Activated naive CD4-positive, alpha-beta T cell treated with anti-CD3 and anti-CD28 coated beads, Interleukin-2, amount 50 U/mL, for 16 hours (primary cell): ENCODE data around the gene CCL27.
"Not testable (repeated sequence)": the region's sequence is repeated elsewhere in the genome, so short reads cannot be mapped to it uniquely, and the experiment has no call there.

Source experiments
- DNase-seq: peaks from one replicate; pipeline ENCODE4 v3.0.0-alpha.2; 2020

Gene CCL27

DNA sequence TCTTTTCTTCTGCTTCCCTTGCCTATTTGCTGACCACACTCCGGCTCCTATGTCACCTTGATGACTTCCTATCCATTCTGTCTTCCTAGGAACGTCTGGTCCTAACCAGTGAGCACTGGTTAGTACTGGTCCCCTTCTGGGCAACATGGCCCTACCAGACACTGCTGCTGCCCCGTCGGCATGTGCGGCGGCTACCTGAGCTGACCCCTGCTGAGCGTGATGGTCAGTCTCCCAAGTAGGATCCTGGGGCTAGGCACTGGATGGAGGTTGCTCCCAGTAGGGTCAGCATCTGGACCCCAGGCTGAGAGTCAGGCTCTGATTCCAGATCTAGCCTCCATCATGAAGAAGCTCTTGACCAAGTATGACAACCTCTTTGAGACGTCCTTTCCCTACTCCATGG is 13.8 kb downstream of the CCL27 start:
- no peak for DNase-seq

DNA sequence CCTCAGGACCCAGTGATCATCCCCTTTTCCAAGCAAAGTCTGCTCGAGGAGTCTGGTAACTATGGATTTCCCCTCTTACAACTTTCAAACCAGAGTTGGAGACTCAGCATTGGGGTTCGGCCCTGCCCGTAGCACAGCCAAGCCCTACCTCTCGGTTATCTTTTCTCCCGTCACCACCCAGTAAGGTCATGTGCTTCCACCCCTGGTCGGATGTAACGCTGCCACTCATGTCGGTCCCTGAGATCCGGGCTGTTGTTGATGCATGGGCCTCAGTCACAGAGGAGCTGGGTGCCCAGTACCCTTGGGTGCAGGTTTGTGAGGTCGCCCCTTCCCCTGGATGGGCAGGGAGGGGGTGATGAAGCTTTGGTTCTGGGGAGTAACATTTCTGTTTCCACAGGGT is 14.8 kb downstream of the CCL27 start:
- DNase-seq = no peak

DNA sequence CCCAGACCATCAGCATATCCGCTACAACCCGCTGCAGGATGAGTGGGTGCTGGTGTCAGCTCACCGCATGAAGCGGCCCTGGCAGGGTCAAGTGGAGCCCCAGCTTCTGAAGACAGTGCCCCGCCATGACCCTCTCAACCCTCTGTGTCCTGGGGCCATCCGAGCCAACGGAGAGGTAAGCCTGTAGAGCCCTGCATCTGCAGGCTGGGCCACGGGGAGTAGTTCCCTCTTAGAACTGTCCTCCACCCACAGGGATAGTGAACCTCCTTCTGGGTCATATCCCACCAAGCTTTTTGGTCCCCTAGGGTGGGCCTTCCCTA is 15.4 kb downstream of the CCL27 start:
- no peak for DNase-seq

DNA sequence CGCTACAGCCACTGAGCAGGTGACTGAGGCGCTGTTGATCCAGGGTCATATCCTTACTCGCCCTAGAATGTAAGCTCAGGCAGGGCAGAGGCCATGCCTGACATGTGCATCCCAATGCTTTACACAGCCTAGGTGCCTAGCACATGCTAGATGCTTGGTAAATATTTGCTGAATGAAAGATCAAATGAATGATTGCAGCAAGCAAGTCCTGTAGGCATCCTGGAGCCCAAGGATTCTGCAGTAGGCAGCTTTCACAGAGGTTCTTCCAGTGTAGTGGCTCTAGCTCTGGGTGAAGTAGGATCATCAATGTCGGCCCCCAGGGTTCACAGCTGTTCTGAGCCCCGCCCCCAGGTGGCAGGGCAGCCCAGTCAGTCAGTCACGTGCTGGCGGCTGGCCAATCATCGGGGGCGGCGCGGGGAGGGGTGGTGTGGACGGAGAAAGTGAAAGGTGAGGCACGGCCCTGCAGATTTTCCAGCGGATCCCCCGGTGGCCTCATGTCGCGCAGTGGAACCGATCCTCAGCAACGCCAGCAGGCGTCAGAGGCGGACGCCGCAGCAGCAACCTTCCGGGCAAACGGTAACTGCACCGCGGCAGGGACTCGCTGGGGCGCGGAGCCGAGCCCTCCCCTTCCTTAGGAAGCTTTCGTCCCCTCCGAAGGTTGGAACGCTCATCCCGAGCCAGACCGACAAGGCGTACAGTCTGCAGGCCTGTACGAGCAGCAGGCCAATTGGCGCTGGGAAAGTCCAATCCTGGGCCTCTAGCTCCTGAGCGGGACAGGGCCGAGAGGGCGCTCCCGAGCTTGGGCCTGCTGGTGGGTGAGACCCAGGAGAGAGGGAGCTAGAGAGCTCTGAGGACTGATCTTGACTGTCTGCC is 16.0 kb downstream of the CCL27 start, which contains the start of gene GALT:
TSS of gene GALT (plus strand) at position 465 of the 873 bp plus-strand sequence. CDS start at position 495, 30 bp downstream.
- peak; percentile 98 for DNase-seq

DNA sequence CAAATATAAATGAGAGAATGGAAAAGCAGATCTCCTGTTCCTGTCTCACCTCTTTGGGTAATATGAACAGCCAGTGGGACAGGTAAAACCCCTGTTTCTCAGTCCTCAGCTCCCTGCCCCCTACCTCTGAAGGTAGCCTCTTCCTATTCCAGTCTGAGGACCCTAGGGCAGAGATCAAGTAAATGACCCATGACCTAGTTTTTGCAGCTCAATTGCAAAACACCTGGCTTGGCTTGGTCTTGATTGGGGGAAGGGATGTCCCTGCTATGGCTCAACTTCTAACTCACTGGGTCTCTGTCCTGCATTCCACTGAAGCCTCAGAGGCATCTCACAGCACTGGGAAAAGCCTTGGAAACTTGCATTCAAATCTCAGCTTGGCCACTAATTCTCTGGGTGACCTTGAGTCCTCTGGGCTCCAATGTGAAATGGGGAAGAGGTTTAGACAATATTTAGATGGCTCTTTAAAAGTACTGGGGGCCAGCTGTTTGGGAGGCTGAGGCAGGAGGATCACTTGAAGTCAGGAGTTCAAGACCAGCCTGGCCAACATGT is 17.6 kb downstream of the CCL27 start:
- DNase-seq = no peak

DNA sequence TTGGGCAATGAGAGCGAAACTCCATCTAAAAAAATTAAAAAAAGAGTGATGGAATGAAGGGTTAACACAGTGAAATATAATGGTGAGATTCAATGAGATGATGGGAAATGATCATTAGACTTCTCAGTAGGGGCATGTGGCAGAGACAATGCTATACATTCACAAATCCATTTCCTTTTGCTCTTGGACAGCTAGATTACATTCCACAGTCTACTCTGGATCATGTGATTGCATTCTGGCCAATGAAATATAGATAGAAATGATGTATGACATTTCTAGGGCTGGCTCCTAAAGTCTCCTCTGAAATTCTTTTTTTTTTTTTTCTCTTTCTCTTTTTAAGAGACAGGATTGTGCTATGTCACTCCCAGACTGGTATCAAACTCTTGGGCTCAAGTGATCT is 19.8 kb downstream of the CCL27 start:
- no peak for DNase-seq

DNA sequence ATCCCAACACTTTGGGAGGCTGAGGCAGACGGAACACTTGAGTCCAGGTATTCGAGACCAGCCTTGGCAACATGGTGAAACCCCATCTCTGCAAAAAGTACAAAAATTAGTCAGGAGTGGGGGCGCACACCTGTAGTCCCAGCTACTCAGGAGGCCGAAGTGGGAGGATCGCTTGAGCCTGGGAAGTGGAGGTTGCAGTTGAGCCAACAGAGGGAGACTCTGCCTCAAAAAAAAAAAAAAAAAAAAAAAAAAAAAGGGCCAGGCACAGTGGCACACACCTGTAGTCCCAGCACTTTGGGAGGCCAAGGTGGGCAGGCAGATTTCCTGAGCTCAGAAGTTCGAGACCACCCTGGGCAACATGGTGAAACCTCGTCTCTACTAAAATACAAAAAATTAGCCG is 23.1 kb downstream of the CCL27 start:
- not testable (repeated sequence) for DNase-seq

DNA sequence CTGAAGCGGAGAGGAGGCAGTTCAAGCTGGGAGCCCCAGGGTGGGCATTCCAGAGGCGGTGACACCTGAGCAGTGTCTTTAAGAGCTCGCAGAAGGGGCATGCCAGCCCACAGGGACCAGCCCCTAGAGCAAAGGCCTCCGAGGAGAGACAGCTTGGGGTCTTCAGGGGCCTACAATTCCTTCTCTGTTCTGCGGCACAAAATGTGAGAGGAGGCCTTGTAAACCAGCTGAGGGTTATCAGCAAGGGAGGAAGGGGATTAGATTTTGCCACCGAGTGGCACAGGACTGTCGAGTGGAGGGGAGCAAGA is 24.4 kb downstream of the CCL27 start:
- no peak for DNase-seq

DNA sequence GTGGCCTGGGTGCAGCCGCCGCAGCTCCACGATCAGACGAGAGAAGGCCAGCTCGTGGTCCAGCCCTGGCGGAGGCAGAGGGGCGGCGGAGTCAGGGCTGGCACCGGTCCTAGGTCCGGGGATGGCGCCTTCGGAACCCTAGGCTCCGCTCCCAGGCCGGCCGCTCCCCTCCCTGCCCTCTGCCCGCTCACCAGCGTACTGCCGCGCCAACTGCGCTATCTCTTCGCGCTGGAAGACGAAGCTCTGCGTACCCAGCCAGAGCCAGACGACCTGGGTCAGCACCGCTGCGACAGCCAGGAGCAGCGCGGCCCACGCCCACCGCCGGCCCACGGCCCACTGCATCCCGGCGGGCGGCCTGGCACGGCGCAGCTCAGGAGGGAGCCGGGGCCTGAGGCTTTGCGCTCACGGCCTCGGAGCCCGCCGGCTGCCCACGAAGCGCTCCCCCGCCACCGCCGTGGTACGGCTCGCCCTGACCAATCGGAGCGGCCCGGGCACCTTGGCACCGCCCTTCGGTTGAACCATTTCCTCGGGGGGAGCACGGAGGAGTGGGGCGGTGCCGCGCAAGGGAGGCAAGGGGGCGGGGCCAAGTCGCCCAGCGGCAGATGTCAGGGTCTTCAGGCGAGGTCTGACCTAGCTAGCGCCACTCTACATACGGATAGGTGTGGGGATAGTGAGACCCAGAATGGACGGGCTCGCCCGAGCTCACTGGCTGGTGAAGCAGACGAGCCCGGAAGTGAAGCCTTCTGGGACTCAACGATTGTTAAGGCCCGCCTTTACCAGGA is 24.9 kb downstream of the CCL27 start, which contains the start of gene SIGMAR1:
TSS of gene SIGMAR1 (minus strand) at position 432 of the 782 bp plus-strand sequence. CDS start at position 342, 90 bp downstream.
- peak; percentile 94 for DNase-seq

DNA sequence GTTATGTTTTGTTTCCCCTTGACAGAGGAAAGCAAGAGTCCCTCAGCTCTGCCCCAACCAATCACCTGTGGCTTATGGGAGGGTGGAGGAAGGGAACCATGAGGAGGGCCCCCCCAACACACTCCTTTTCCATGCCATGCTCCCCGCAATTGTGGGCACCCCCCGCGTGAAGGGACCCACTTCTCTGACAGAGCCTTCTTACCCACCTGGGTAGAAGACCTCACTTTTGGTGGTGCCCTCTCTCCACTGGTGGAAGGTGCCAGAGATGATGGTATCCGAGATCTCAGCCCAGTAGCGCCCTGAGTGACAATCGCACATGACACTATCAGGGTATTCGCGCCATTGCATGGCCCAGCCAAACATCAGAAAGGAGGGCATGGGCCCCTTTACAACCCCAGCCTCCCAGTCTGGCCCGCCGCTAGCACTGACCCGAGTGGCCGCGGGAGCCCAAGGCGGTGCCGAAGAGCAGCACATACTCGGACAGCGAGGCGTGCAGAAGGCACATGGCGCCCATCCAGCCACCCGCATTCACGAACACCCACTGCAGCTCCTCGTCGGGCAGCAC is 25.6 kb downstream of the CCL27 start:
- peak; percentile 55 for DNase-seq

DNA sequence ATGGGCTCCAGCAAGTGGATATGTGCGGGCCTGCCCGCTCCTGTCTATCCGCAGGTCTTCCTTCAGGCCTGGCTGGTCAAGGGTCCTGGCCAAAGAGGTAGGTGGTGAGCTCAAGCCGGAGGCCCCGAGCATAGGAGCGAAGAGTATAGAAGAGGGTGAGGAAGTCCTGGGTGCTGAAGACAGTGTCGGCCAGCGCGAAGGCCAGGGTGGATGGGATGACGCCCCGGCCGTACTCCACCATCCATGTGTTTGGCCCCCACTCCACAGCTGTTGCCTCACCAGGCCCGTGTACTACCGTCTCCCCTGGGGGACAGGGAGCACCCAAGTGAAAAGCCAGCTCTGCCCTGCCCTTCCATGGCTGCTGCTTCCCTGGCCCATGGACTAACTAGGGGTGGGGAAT is 26.9 kb downstream of the CCL27 start:
- no peak for DNase-seq

DNA sequence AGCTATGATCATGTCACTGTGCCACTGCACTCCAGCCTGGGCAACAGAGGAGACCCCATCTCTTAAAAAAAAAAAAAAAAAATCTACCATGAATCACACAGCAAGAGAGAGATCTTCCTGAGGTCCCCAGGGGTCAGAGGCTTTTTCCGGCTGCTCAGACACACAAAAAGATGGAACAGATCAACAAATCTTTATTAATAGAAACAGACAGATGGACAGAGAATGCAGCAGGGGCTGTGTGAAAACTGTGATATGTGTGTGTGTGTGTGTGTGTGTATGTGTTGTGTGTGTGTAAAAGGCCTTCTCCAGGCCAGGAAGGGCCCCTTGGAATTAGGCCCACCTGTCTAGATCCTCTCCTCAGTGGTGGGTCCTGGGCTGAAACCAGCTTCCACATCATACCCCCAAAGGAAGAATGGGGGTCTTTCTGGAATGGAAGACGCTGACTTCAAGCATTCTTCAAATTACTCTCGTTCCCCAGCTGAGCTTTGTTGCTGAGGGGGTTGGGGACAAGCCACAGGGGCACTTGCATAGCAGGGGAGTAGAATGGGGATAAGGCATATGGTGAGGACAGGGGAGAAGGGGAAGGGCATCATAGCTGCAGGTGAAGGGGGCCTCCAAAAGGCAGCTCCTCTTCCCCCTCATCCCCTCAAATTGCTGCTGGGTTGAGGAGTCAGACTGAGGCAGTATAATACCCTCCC is 27.8 kb downstream of the CCL27 start:
- DNase-seq = no peak

DNA sequence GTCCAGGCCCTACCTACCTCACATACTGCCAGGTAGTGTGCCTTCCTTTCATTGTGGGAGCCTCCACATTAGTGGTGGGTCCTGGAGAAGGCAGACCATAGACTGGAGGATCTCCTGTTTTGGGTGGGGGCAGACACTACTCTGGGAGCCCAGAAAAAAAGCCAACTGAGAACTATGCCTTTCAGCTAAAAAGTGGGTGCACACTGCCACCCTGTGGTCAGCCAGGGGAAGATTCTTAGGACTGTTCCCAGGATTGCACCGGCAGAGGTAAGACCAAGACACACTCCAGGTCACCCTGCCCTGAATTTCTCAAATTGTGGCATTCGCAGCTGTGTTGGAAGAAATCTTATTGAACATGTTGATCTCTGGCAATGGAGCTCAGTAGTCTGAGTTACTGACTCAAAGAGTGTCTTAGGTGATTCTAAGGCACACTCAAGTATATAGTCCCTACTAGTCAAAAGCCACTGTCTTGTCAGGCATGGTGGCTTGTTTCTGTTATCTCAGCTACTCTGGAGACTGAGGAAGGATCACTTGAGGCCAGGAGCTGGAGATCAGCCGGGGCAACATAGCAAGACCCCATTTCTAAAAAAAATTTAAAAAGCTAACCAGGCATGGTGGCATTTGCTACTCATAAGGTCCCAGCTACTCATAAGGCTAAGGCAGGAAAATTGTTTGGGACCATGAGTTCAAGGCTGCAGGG is 28.5 kb downstream of the CCL27 start:
- peak; percentile 76 for DNase-seq

DNA sequence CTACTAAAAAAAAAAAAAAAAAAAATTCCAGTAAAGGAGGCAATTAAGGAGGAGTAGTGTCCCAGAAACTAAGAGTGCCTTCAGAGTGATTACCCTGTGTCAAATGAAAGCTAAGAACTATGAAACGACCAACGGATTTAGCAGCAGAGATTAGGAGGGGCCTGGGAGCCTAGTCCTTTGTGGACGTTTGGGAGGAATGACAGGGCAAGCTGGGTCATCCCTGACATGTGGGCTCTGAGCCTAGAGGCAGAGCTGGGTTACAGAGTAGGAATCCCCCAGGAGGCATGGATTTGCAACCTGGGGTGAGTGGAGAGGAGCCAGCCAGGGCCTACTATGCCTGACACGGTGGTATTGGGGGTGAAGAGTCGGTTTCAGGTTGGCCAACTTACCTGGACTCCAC is 29.3 kb downstream of the CCL27 start:
- no peak for DNase-seq

DNA sequence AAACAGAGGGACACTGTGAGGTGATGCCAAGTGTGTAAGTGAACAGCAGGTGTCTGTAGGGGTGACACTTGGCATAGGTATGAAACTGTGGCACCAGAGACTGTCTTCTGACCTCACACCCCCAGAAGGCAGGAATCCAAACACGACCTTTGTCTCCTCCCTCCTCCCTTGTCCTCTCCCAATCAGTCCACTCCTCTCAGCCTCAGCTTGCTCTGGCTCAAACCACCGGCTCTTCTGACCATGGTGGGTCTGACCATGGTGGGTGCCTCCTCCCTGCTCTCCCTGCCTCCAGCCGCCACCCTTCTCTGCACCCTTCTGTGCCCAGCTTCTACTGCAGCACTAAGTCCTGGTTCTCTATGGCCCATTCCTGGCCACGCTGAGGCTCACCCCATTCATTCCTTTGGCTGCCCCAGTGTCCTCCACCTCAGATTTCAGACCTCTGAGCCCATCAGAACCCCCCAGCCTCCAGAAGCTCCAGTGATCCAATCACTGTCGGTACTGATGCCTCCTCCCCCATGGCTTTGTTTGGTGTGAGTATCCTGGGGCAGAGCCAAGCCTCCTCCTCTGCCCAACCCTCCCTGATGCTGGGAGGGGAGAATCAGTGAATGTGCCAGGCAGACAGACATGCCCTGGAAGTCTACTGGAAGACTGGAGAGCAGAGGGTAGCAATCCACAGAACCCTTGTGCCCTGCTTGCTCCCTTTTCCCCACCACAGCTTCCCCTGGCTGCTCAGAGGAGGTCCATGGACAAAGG is 31.9 kb downstream of the CCL27 start:
- DNase-seq = no peak

DNA sequence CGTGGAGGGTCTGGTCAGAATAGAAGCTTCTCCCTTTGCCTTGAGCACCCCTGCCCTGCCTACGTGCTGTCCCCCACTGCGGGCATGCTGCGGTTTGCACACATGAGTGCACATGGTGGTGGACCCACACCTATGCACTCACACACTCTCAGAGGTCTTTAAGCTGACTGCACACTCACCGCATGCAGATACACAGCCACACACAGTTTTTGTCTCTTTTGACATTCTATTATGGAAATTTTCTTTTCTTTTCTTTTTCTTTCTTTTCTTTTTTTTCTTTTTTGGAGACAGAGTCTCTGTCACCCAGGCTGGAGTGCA is 33.0 kb downstream of the CCL27 start:
- no peak for DNase-seq

DNA sequence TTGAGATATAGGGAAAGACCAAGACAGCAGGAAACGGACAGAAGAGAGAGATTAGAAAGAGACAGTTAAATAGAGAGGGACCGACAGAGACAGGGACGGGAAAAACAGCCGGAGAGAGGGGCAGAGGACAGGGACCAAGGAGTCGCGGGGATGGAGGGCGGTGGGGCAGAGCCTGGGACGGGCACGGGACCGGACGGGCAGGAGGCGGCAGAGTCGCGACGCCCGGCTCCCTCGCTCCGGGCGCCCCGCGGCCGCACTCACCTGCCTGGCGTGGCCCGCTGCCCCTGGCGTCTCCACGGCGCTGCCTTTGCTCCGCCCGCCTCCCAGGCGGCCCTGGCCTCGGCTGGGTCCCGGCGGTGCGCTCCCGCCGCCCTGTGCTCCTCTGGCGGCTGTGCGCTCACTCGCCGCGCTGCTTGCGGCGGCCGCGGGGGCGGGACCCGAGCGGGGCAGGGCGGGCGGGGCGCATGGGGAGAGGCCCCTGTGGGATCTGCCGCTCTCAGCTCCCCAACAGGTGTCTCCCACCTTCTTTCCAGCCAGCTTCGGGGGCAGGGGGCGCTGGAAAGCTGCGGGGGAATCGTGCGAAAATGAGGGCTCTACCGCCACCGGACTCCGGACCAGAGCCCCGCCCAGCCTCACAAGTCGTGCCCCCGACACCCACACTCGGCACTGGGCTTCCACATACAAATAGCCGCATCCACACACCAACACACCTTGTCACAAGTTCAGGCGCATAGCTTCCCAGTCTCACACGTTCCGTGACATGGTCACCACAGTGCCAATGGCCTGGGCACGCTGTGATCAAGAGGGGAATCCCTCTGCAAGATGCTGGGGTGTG is 33.6 kb downstream of the CCL27 start, which contains the start of gene ARID3C:
TSS of gene ARID3C (minus strand) at position 411 of the 835 bp plus-strand sequence. CDS start 1,052 bp downstream, outside the sequence.
- DNase-seq = peak; percentile 63

DNA sequence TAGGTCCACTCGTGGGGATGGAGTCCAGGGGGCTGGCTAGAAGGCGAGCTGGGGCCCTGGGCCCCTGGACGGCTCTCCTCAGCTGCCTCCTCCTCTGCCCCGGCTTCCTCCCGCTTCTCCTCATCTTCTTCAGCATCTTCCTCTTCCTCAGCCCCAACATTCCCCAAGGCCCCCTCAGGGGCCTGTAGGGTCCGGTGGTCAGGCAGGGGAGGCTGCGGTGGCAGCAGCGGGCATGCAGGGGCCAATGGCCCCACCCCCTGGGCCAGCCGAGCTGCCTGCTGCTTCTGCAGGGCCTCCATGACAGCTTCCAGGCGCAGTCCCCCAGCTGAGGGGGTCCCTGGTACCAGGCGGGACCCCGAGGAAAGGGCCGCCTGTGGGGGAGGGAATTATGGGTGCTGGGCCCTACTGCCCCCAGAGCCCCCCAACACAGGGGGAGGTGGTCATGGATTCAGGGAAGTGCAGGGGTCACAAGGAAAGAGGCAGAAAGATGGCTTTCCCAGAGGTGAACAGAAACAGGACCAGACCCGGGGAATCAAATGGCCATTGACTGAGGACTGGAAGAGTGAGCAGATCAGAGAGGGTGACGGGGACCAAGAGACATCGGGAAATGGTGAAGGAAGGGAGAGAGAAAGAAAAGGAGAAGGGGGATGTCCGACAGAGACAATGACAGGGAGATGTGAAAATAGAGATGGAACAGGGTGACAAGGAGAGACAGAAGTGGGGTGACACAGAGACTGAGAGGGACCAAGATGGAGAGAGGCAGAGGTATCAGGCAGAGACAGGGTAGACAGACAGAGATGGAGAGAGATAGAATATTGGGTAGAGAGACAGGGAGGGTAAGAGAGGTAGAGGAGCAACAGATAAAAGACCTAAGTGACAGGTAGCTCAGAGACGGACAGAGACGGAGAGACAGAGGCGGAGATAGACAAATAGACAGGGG is 34.5 kb downstream of the CCL27 start:
- DNase-seq = no peak

DNA sequence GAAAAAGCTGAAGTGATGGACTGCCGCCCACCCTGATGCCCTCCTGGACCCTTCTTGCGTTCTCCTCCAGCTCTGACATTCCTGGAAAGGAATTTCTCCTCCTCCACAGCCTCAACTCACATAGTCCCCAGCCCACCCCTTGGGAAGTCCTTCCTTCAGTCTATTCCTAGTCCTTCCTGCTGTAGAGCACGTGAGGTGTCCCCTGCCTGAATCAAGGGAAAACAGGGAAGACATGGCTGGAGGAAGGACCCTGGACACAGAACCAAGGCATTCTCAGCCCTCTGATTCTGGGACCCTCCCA is 37.3 kb downstream of the CCL27 start:
- no peak for DNase-seq
